Sigmoid colon (tissue), 7 donors: ENCODE results near the gene LAMC3. TPM values are rescaled to one million over a fixed set of nuclear protein-coding genes. Genes with fewer than 3 reads are reported as not detected.

Source experiments
- DNase-seq: peaks from one replicate; pipeline ENCODE4 v3.0.0-alpha.2; 2019
- H3K27ac ChIP-seq, 4 donors: fragments of 200-600 bp; sonication (generic); one replicate each; pipeline ENCODE4 v1.5.1; 2016 to 2019; ENCODE audit warnings: mild to moderate bottlenecking in 1 of 4
- H3K27me3 ChIP-seq, 3 donors: fragments of 200-600 bp; sonication (generic); one replicate each; pipeline ENCODE4 v1.5.1; 2019; ENCODE audit warnings: mild to moderate bottlenecking in 1 of 3
- H3K36me3 ChIP-seq, 4 donors: fragments of 200-600 bp; sonication (generic); one replicate each; pipeline ENCODE4 v1.5.1; 2016 to 2019
- H3K4me1 ChIP-seq, 4 donors: fragments of 200-600 bp; sonication (generic); one replicate each; pipeline ENCODE4 v1.5.1; 2017 to 2019
- H3K4me3 ChIP-seq, 4 donors: fragments of 200-600 bp; sonication (generic); one replicate each; pipeline ENCODE4 v1.5.1; 2017 to 2019; ENCODE audit warnings: mild to moderate bottlenecking in 2 of 4, moderate library complexity in 1 of 4
- H3K9me3 ChIP-seq, 4 donors: fragments of 200-600 bp in 3 of 4; sonication (generic) in 3 of 4; one replicate each; pipeline versions ENCODE4 v1.5.1 to v1.6.1; 2013 to 2019
- EP300 ChIP-seq, 4 donors: sonication (generic); formaldehyde crosslinking; IDR thresholded peaks; one replicate each; pipeline ENCODE4 v1.6.1; 2017; ENCODE audit warnings: antibody characterized with exemption in 4 of 4
- POLR2A ChIP-seq, 2 donors: fragments of 450-650 bp; IDR thresholded peaks; one replicate each; pipeline ENCODE4 v1.6.1; 2016; ENCODE audit warnings: antibody characterized with exemption in 2 of 2, mild to moderate bottlenecking in 2 of 2, moderate library complexity in 2 of 2
- POLR2AphosphoS5 ChIP-seq, 4 donors: sonication (generic); formaldehyde crosslinking; IDR thresholded peaks; one replicate each; pipeline ENCODE4 v1.6.1; 2017; ENCODE audit warnings: antibody characterized with exemption in 4 of 4
- WGBS, 2 donors: extraction: QIAGEN DNeasy Blood & Tissue Kit; methylation state at CpG; one replicate each; pipeline ENCODE4 v1.1.7; 2013; 5-methylcytosine and 5-hydroxymethylcytosine counted together
- intact Hi-C: fragments of 100-400 bp; cut with DNase I; formaldehyde crosslinking; loops from one replicate; pipeline ENCODE4 v1.15.1; 2023
- polyA plus RNA-seq, 3 donors: library from polyadenylated mRNA; stranded (reverse); fragments of 200-250 nt; gene quantifications; one replicate each; pipeline ENCODE4 v1.2.3, GENCODE V29; 2013
- total RNA-seq, 4 donors: library from RNA; depleted of rRNA; stranded (reverse); fragments of >200 nt; gene quantifications; one replicate each; pipeline ENCODE4 v1.1.0, GENCODE V29; 2016
- TF ChIP-seq, protein P1 (sequence below), 4 experiments: fragments of 450-650 bp in 3 of 4; fragments of 200-600 bp in 1 of 4; IDR thresholded peaks; one replicate each; pipeline ENCODE4 v1.5.1; 2016 to 2019; ENCODE audit warnings: antibody characterized with exemption in 4 of 4, mild to moderate bottlenecking in 3 of 4, moderate library complexity in 2 of 4
- donor health status: healthy with polysubstance abuse.
- donor health status: Bipolar disorder and iron deficiency.
- donor health status: healthy.

The LAMC3 gene
- total and polyA plus RNA-seq, 7 donors: under 0.01 to 1.4 (median 0.46) TPM; not detected in 2

DNA sequence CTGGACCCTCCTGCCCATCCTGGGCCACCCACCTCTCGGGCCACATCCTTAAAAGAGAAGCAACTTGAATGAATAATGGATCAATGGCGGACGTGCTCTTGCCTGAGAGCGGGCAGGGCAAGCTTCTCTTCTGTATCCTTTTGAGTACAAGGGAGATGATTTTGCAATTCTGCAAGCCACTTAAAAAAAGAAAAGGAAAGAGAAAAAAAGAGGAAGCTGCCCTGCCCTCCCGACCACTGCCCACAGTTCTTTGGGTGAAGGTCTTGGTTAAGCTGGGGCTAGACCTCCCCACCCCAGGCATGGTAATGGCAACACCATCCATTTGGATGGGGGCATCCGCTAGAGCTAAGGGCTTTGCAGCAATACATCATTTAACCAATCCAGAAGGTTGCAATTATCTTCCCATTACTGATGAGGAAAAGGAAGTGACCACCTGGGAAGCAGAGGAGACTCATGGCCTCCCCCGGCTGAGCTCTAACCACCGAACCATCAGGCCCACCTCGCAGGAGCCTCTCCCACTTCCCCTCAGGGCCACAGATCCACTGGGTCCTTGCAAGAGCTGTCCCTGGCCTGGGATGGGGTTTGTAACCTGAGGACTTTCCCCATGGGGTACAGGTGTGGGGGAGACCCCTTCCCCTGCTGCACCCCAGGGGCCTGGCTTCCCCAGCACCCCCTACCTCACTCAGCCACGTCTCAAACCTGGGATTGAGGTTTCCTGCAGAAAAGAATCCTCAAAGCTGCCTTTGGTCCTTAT, 27.8 kb upstream of the LAMC3 start:
- no peak for DNase-seq
- H3K36me3 ChIP-seq: no peaks in the 10 kb centered on the region
- H3K27me3 ChIP-seq: peaks cover 0 to under 1% (median 0%) of the 10 kb centered on the region in 3 donors
- H3K4me1 ChIP-seq: no peaks in the 10 kb centered on the region
- intact Hi-C loops: no loop called here
- H3K4me3 ChIP-seq: no peak overlapping the region
- H3K27ac ChIP-seq: no peak overlapping the region
- TF ChIP-seq POLR2AphosphoS5 (IDR thresholded peaks at IDR 0.05) (no peak), POLR2A (IDR thresholded peaks at IDR 0.05) (no peak), EP300 (IDR thresholded peaks at IDR 0.05) (no peak)
- TF ChIP-seq, protein P1, sequence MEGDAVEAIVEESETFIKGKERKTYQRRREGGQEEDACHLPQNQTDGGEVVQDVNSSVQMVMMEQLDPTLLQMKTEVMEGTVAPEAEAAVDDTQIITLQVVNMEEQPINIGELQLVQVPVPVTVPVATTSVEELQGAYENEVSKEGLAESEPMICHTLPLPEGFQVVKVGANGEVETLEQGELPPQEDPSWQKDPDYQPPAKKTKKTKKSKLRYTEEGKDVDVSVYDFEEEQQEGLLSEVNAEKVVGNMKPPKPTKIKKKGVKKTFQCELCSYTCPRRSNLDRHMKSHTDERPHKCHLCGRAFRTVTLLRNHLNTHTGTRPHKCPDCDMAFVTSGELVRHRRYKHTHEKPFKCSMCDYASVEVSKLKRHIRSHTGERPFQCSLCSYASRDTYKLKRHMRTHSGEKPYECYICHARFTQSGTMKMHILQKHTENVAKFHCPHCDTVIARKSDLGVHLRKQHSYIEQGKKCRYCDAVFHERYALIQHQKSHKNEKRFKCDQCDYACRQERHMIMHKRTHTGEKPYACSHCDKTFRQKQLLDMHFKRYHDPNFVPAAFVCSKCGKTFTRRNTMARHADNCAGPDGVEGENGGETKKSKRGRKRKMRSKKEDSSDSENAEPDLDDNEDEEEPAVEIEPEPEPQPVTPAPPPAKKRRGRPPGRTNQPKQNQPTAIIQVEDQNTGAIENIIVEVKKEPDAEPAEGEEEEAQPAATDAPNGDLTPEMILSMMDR (IDR thresholded peaks at IDR 0.05): no peak
- 49 to 75% methylated on average over 10 of the region's 10 CpGs for WGBS, 2 donors
- H3K9me3 ChIP-seq: no peaks in the 10 kb centered on the region

DNA sequence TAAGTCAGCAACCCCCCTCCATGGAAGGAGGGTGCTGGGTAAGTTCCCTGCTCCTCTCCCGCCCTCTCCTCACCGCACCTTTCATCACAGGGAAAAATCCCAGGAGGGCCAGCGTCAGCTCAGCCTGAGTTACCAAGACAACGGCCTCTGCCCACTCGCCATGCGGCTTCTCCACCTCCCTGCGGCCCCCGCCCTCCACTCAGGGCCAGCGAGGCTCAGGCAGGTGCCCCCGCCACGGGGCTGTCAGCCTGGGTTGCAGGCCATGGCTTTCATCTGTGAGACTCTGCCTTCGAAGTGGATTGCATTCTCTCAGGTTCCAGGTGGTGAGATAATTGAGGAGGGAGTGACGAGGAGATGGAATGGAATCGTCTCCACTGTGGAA, 27.2 kb upstream of the LAMC3 start:
- H3K36me3 ChIP-seq: no peaks in the 10 kb centered on the region
- H3K27me3 ChIP-seq: peaks cover 0 to 4% (median 0%) of the 10 kb centered on the region in 3 donors
- no peak for DNase-seq
- TF ChIP-seq POLR2AphosphoS5 (IDR thresholded peaks at IDR 0.05): no peak
- TF ChIP-seq POLR2A (IDR thresholded peaks at IDR 0.05): no peak
- TF ChIP-seq EP300 (IDR thresholded peaks at IDR 0.05): no peak
- TF ChIP-seq, protein P1 (IDR thresholded peaks at IDR 0.05): no peak
- H3K27ac ChIP-seq: no peak overlapping the region
- no peaks in the 10 kb centered on the region for H3K9me3 ChIP-seq
- no peaks in the 10 kb centered on the region for H3K4me1 ChIP-seq
- intact Hi-C loops: no loop called here
- WGBS, 2 donors: 45 to 71% methylated on average over 14 of the region's 14 CpGs
- H3K4me3 ChIP-seq: no peak overlapping the region

DNA sequence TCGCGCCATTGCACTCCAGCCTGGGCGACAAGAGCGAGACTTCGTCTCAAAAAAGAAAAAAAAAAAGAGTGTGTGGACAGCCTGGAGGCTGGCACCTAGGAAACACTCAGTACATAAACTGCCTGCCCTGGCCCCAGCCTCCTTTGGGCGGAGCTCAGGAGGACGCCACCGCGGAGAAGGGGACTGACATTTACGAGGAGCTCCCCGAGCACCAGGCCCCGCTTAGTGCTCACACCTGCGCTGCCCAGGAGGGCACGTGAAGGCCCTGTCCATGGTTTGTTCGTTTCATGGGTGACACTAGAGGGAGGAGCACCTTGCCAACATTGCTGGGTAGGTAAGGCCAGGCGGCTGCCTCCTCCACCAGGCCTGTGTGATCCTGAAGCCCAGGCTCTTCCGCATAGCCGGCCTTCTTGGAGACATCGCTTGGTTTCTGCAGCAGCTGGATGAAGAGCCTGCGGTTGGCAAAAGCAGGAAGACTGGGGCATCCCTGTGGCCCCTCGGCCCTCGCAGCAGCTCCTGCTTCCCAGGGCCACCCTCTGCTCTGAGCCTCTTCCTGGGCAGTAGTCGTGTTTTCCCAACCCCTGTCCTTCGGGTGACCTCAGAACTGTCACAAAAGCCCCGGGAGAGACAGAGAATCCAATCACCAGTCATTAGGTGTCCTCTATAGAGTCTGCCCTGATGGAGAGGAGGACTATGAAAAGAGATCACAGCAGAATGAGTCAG, 26.2 kb upstream of the LAMC3 start:
- WGBS, 2 donors: 66 to 82% methylated on average over 25 of the region's 25 CpGs
- Histone ChIP-seq H3K27me3 (peaks cover 0 to 8% (median 0%) of the 10 kb centered on the region in 3 donors), H3K4me1 (no peaks in the 10 kb centered on the region), H3K27ac (no peak overlapping the region), H3K36me3 (no peaks in the 10 kb centered on the region), H3K4me3 (no peak overlapping the region), H3K9me3 (no peaks in the 10 kb centered on the region)
- no peak for DNase-seq
- intact Hi-C loops: no loop called here
- TF ChIP-seq, protein P1 (IDR thresholded peaks at IDR 0.05): no peak
- no peak for TF ChIP-seq EP300 (IDR thresholded peaks at IDR 0.05)
- no peak for TF ChIP-seq POLR2AphosphoS5 (IDR thresholded peaks at IDR 0.05)
- TF ChIP-seq POLR2A (IDR thresholded peaks at IDR 0.05): no peak

DNA sequence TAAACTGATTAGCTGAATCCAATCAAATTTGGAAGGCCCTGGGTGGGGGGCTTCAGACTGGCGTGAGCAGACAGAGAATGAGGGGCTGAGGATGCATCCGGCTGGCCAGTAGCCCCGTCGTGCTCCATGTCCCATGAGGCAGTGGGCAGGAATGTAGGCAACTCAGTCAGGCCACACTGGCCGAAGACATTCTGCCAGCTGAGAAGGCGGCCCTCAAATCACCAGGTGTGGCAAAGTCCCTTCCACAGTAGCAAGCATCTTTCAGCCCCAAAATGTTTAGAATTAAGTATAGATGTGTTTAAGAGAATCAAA, 25.7 kb upstream of the LAMC3 start:
- Histone ChIP-seq H3K36me3 (no peaks in the 10 kb centered on the region), H3K9me3 (no peaks in the 10 kb centered on the region), H3K4me1 (no peaks in the 10 kb centered on the region), H3K27me3 (peaks cover 0 to 9% (median 0%) of the 10 kb centered on the region in 3 donors), H3K27ac (no peak overlapping the region), H3K4me3 (no peak overlapping the region)
- no peak for DNase-seq
- no peak for TF ChIP-seq EP300 (IDR thresholded peaks at IDR 0.05)
- TF ChIP-seq, protein P1 (IDR thresholded peaks at IDR 0.05): no peak
- no peak for TF ChIP-seq POLR2A (IDR thresholded peaks at IDR 0.05)
- TF ChIP-seq POLR2AphosphoS5 (IDR thresholded peaks at IDR 0.05): no peak
- intact Hi-C loops: no loop called here
- WGBS, 2 donors: 74 to 93% methylated on average over 6 of the region's 6 CpGs
